GM12865 (cell line): ENCODE results near the gene MERTK.
A peak's percentile ranks its signal among the peaks of the same experiment; 100 is the strongest.

Experiments used
- DNase-seq: peaks from one replicate; pipeline ENCODE4 v3.0.0; 2010; ENCODE audit warnings: low read depth
- H3K4me3 ChIP-seq: 2 replicates; pipeline ENCODE4 v1.5.1; 2011; ENCODE audit warnings: mild to moderate bottlenecking, low read depth, low read length, control low read depth
- CTCF ChIP-seq: IDR thresholded peaks from 2 replicates; pipeline ENCODE4 v1.5.1; 2011; ENCODE audit warnings: low read length, control low read depth, low read depth, inconsistent platforms; ENCODE audit not compliant: insufficient read depth; ENCODE audit errors: missing control alignments

Gene MERTK

GRCh38 chr2:111970453-111970852 is 72.0 kb downstream of the MERTK start:
- no peak for TF ChIP-seq CTCF
- H3K4me3 ChIP-seq, result no peak overlapping the region
- DNase-seq, result no peak

GRCh38 chr2:111972955-111973565 is 74.7 kb downstream of the MERTK start:
- peak; percentile 40 for DNase-seq
- no peak for TF ChIP-seq CTCF
- H3K4me3 ChIP-seq, result no peak overlapping the region

- DNase-seq, result no peak
- no peak overlapping the region for H3K4me3 ChIP-seq
- TF ChIP-seq CTCF, result no peak
Measured at GRCh38 chr2:111973701-111974100, 75.3 kb downstream of the MERTK start.

GRCh38 chr2:111975053-111975552 is 76.7 kb downstream of the MERTK start:
- DNase-seq, result no peak
- TF ChIP-seq CTCF, result no peak
- no peak overlapping the region for H3K4me3 ChIP-seq

GRCh38 chr2:111975819-111976218 is 77.4 kb downstream of the MERTK start:
- no peak for TF ChIP-seq CTCF
- no peak for DNase-seq
- H3K4me3 ChIP-seq, result no peak overlapping the region

GRCh38 chr2:111977240-111977639 is 78.8 kb downstream of the MERTK start:
- no peak for DNase-seq
- no peak for TF ChIP-seq CTCF
- H3K4me3 ChIP-seq, result no peak overlapping the region

GRCh38 chr2:111978452-111979170 is 80.2 kb downstream of the MERTK start:
- DNase-seq, result no peak
- no peak overlapping the region for H3K4me3 ChIP-seq
- TF ChIP-seq CTCF, result no peak
